ENCODE measurements around the gene TOR1B. TPM values are rescaled to one million over a fixed set of nuclear protein-coding genes. Genes with fewer than 3 reads are reported as not detected.

TOR1B gene
- total RNA-seq, 5 donors from 2014 or later (not counting 1 experiment from before 2014, with no cell fraction given) = 19.3 to 31.0 (median 26.4) TPM

GRCh38 chr9:129823935-129824601, 21.1 kb downstream of the TOR1B start, which contains the start of gene TOR1A:
Gene TOR1A, minus strand, starts transcription at chr9:129824136. Its CDS starts 51 bp downstream, at chr9:129824085.
- no peaks in the 10 kb centered on the region for H3K27me3 Mint-ChIP-seq
- peaks cover 17% of the 10 kb centered on the region for H3K36me3 Mint-ChIP-seq

GRCh38 chr9:129826344-129826743, 23.4 kb downstream of the TOR1B start:
- ChIA-PET CTCF (interaction anchor here in 1 of 2 donors (0.5 kb wide), 1 partner anchor 24 kb away, joined by 3 read pairs; no protein-coding TSS in a partner anchor), POLR2A (interaction anchor here in 1 of 2 donors (0.6 kb wide), 2 partner anchors 8 to 42 kb away, joined by 3 read pairs; partner anchors contain the start of gene C9orf78)
- Histone ChIP-seq H3K9me3 (no peaks in the 10 kb centered on the region), H3K27me3 (replicated peaks in 1 of 2; ENCODE audit: control insufficient read depth in 2 of 2, extremely low read depth in 1 of 2, insufficient read depth in 2 of 2, low read length in 1 of 2) (no peaks in the 10 kb centered on the region), H3K4me1 (ENCODE audit: control insufficient read depth in 1 of 2, extremely low read depth in 1 of 2, insufficient read depth in 2 of 2, low read length in 2 of 2) (peaks cover 4 to 18% of the 10 kb centered on the region in 2 experiments), H3K27ac (ENCODE audit: low read length) (no peak overlapping the region), H3K36me3 (ENCODE audit: control insufficient read depth in 2 of 2, extremely low read depth in 1 of 2, insufficient read depth in 1 of 2, low read length in 1 of 2) (peaks cover 16 to 59% of the 10 kb centered on the region in 2 donors), H3K4me3 (ENCODE audit: control insufficient read depth in 1 of 2, extremely low read depth in 1 of 2, low read length in 1 of 2) (no peak overlapping the region)
- H3K27ac Mint-ChIP-seq = no peak overlapping the region
- peaks cover 10 to 17% (median 10%) of the 10 kb centered on the region in 3 donors for H3K4me1 Mint-ChIP-seq
- DNase-seq = no peak
- WGBS (ENCODE audit: insufficient coverage) = 100% methylated on average over 1 of the region's 6 CpGs
- H3K27me3 Mint-ChIP-seq = no peaks in the 10 kb centered on the region
- H3K9me3 Mint-ChIP-seq = no peaks in the 10 kb centered on the region
- no peak overlapping the region for H3K4me3 Mint-ChIP-seq
- peaks cover 29% of the 10 kb centered on the region for H3K36me3 Mint-ChIP-seq
- no peak for ATAC-seq (replicated peaks in 1 of 4)

More at GRCh38 chr9:129823935-129824601, 21.1 kb downstream of the TOR1B start, which contains the start of gene TOR1A:
- under 1% methylated on average over 35 of the region's 47 CpGs for WGBS (ENCODE audit: insufficient coverage)
- Mint-ChIP-seq H3K4me1 (peaks cover 11 to 15% (median 11%) of the 10 kb centered on the region in 3 donors), H3K4me3 (peak within 1 kb of the TSS; percentile 80 to 86 (median 85)), H3K27ac (peak within 1 kb of the TSS; percentile 79 to 86), H3K9me3 (no peaks in the 10 kb centered on the region)
- Histone ChIP-seq H3K27ac (ENCODE audit: low read length) (peak within 1 kb of the TSS; percentile 23), H3K4me3 (ENCODE audit: control insufficient read depth in 1 of 2, extremely low read depth in 1 of 2, low read length in 1 of 2) (peak within 1 kb of the TSS; percentile 63 to 76), H3K36me3 (ENCODE audit: control insufficient read depth in 2 of 2, extremely low read depth in 1 of 2, insufficient read depth in 1 of 2, low read length in 1 of 2) (peaks cover 4 to 46% of the 10 kb centered on the region in 2 donors), H3K4me1 (ENCODE audit: control insufficient read depth in 1 of 2, extremely low read depth in 1 of 2, insufficient read depth in 2 of 2, low read length in 2 of 2) (peaks cover 4 to 18% of the 10 kb centered on the region in 2 experiments), H3K9me3 (no peaks in the 10 kb centered on the region), H3K27me3 (replicated peaks in 1 of 2; ENCODE audit: control insufficient read depth in 2 of 2, extremely low read depth in 1 of 2, insufficient read depth in 2 of 2, low read length in 1 of 2) (no peaks in the 10 kb centered on the region)
- CTCF ChIA-PET = no interaction called here
- POLR2A ChIA-PET = no interaction called here
- DNase-seq (peak; percentile 82 to 95 (median 90)), ATAC-seq (replicated peaks in 1 of 4) (peak; percentile 93 to 95 (median 94))

- peak overlapping the region in 1 of 2 donors; percentile 52 for H3K27ac Mint-ChIP-seq
- 86% methylated on average over 1 of the region's 1 CpG for WGBS (ENCODE audit: insufficient coverage)
Observed at GRCh38 chr9:129826759-129827158, 23.8 kb downstream of the TOR1B start.

GRCh38 chr9:129828051-129828450, 25.1 kb downstream of the TOR1B start:
- peaks cover under 1 to 6% of the 10 kb centered on the region in 2 experiments for H3K4me1 ChIP-seq (ENCODE audit: control insufficient read depth in 1 of 2, extremely low read depth in 1 of 2, insufficient read depth in 2 of 2, low read length in 2 of 2)
- ChIA-PET CTCF (no interaction called here), POLR2A (no interaction called here)
- H3K4me1 Mint-ChIP-seq = peaks cover 1 to 8% (median 1%) of the 10 kb centered on the region in 3 donors
- H3K36me3 Mint-ChIP-seq = peaks cover 26% of the 10 kb centered on the region
- no peak overlapping the region for H3K4me3 Mint-ChIP-seq
- H3K36me3 ChIP-seq (ENCODE audit: control insufficient read depth in 2 of 2, extremely low read depth in 1 of 2, insufficient read depth in 1 of 2, low read length in 1 of 2) = peaks cover 19 to 62% of the 10 kb centered on the region in 2 donors
- H3K4me3 ChIP-seq (ENCODE audit: control insufficient read depth in 1 of 2, extremely low read depth in 1 of 2, low read length in 1 of 2) = no peak overlapping the region
- no peaks in the 10 kb centered on the region for H3K27me3 ChIP-seq (replicated peaks in 1 of 2; ENCODE audit: control insufficient read depth in 2 of 2, extremely low read depth in 1 of 2, insufficient read depth in 2 of 2, low read length in 1 of 2)
- DNase-seq (no peak), ATAC-seq (replicated peaks in 1 of 4) (no peak)
- 67% methylated on average over 1 of the region's 9 CpGs for WGBS (ENCODE audit: insufficient coverage)
- H3K9me3 ChIP-seq = no peaks in the 10 kb centered on the region
- no peak overlapping the region for H3K27ac Mint-ChIP-seq
- H3K27ac ChIP-seq (ENCODE audit: low read length) = no peak overlapping the region
- H3K27me3 Mint-ChIP-seq = no peaks in the 10 kb centered on the region
- no peaks in the 10 kb centered on the region for H3K9me3 Mint-ChIP-seq

More at GRCh38 chr9:129826759-129827158, 23.8 kb downstream of the TOR1B start:
- H3K4me3 ChIP-seq (ENCODE audit: control insufficient read depth in 1 of 2, extremely low read depth in 1 of 2, low read length in 1 of 2) = no peak overlapping the region
- H3K27me3 Mint-ChIP-seq = no peaks in the 10 kb centered on the region
- DNase-seq (no peak), ATAC-seq (replicated peaks in 1 of 4) (no peak)
- no peak overlapping the region for H3K4me3 Mint-ChIP-seq
- ChIA-PET CTCF (interaction anchor here in 1 of 2 donors (0.5 kb wide), 1 partner anchor 24 kb away, joined by 3 read pairs; no protein-coding TSS in a partner anchor), POLR2A (interaction anchor here in 1 of 2 donors (0.6 kb wide), 2 partner anchors 8 to 42 kb away, joined by 3 read pairs; partner anchors contain the start of gene C9orf78)
- no peaks in the 10 kb centered on the region for H3K9me3 Mint-ChIP-seq
- H3K4me1 Mint-ChIP-seq = peaks cover 10 to 17% (median 10%) of the 10 kb centered on the region in 3 donors
- no peak overlapping the region for H3K27ac ChIP-seq (ENCODE audit: low read length)
- H3K27me3 ChIP-seq (replicated peaks in 1 of 2; ENCODE audit: control insufficient read depth in 2 of 2, extremely low read depth in 1 of 2, insufficient read depth in 2 of 2, low read length in 1 of 2) = no peaks in the 10 kb centered on the region
- H3K4me1 ChIP-seq (ENCODE audit: control insufficient read depth in 1 of 2, extremely low read depth in 1 of 2, insufficient read depth in 2 of 2, low read length in 2 of 2) = peaks cover 4 to 16% of the 10 kb centered on the region in 2 experiments
- H3K36me3 ChIP-seq (ENCODE audit: control insufficient read depth in 2 of 2, extremely low read depth in 1 of 2, insufficient read depth in 1 of 2, low read length in 1 of 2) = peaks cover 19 to 59% of the 10 kb centered on the region in 2 donors
- peaks cover 29% of the 10 kb centered on the region for H3K36me3 Mint-ChIP-seq
- H3K9me3 ChIP-seq = no peaks in the 10 kb centered on the region

GRCh38 chr9:129828969-129829368, 26.0 kb downstream of the TOR1B start:
- Mint-ChIP-seq H3K27me3 (no peaks in the 10 kb centered on the region), H3K27ac (no peak overlapping the region), H3K9me3 (no peaks in the 10 kb centered on the region), H3K36me3 (peaks cover 31% of the 10 kb centered on the region), H3K4me1 (peaks cover 7 to 15% (median 9%) of the 10 kb centered on the region in 3 donors), H3K4me3 (no peak overlapping the region)
- peaks cover 5 to 13% of the 10 kb centered on the region in 2 experiments for H3K4me1 ChIP-seq (ENCODE audit: control insufficient read depth in 1 of 2, extremely low read depth in 1 of 2, insufficient read depth in 2 of 2, low read length in 2 of 2)
- peaks cover 19 to 69% of the 10 kb centered on the region in 2 donors for H3K36me3 ChIP-seq (ENCODE audit: control insufficient read depth in 2 of 2, extremely low read depth in 1 of 2, insufficient read depth in 1 of 2, low read length in 1 of 2)
- H3K27me3 ChIP-seq (replicated peaks in 1 of 2; ENCODE audit: control insufficient read depth in 2 of 2, extremely low read depth in 1 of 2, insufficient read depth in 2 of 2, low read length in 1 of 2) = no peaks in the 10 kb centered on the region
- H3K9me3 ChIP-seq = no peaks in the 10 kb centered on the region
- POLR2A ChIA-PET = interaction anchor here in 1 of 2 donors (0.6 kb wide), 1 partner anchor 126 kb away, joined by 3 read pairs; no protein-coding TSS in a partner anchor
- CTCF ChIA-PET = no interaction called here
- WGBS (ENCODE audit: insufficient coverage) = 89% methylated on average over 7 of the region's 10 CpGs
- H3K4me3 ChIP-seq (ENCODE audit: control insufficient read depth in 1 of 2, extremely low read depth in 1 of 2, low read length in 1 of 2) = no peak overlapping the region
- ATAC-seq (replicated peaks in 1 of 4) = no peak
- no peak overlapping the region for H3K27ac ChIP-seq (ENCODE audit: low read length)
- DNase-seq = no peak

- Histone ChIP-seq H3K36me3 (ENCODE audit: control insufficient read depth in 2 of 2, extremely low read depth in 1 of 2, insufficient read depth in 1 of 2, low read length in 1 of 2) (peaks cover 19 to 58% of the 10 kb centered on the region in 2 donors), H3K27me3 (replicated peaks in 1 of 2; ENCODE audit: control insufficient read depth in 2 of 2, extremely low read depth in 1 of 2, insufficient read depth in 2 of 2, low read length in 1 of 2) (no peaks in the 10 kb centered on the region), H3K4me1 (ENCODE audit: control insufficient read depth in 1 of 2, extremely low read depth in 1 of 2, insufficient read depth in 2 of 2, low read length in 2 of 2) (peaks cover 14 to 33% of the 10 kb centered on the region in 2 experiments), H3K4me3 (ENCODE audit: control insufficient read depth in 1 of 2, extremely low read depth in 1 of 2, low read length in 1 of 2) (no peak overlapping the region), H3K27ac (ENCODE audit: low read length) (no peak overlapping the region), H3K9me3 (no peaks in the 10 kb centered on the region)
- Mint-ChIP-seq H3K4me3 (peak overlapping the region; percentile 70 to 99 (median 97)), H3K27ac (peak overlapping the region; percentile 50 to 97), H3K27me3 (no peaks in the 10 kb centered on the region), H3K9me3 (no peaks in the 10 kb centered on the region), H3K4me1 (peaks cover 38 to 41% (median 41%) of the 10 kb centered on the region in 3 donors), H3K36me3 (peaks cover 33% of the 10 kb centered on the region)
- DNase-seq (no peak), ATAC-seq (replicated peaks in 1 of 4) (no peak)
- ChIA-PET CTCF (interaction anchor here in 1 of 2 donors (0.5 kb wide), 1 partner anchor 11 kb away, joined by 4 read pairs; no protein-coding TSS in a partner anchor), POLR2A (interaction anchor here (0.6 to 0.7 kb wide), 4 partner anchors 102 to 557 kb away, joined by 3 to 7 read pairs (median 3); no protein-coding TSS in a partner anchor)
- WGBS (ENCODE audit: insufficient coverage) = no CpG with 5 or more reads among the region's 1 CpG
Observed at GRCh38 chr9:129832982-129833381, 30.0 kb downstream of the TOR1B start.
